Fibroblast of peridontal ligament (primary cell): ENCODE results near the gene RHOU.
"Not testable (repeated sequence)": the region's sequence is repeated elsewhere in the genome, so short reads cannot be mapped to it uniquely, and the experiment has no call there.

Experiments used
- DNase-seq: peaks from one replicate; pipeline ENCODE4 v3.0.0-alpha.2; 2010; ENCODE audit errors: extremely low read depth

RHOU gene

DNA sequence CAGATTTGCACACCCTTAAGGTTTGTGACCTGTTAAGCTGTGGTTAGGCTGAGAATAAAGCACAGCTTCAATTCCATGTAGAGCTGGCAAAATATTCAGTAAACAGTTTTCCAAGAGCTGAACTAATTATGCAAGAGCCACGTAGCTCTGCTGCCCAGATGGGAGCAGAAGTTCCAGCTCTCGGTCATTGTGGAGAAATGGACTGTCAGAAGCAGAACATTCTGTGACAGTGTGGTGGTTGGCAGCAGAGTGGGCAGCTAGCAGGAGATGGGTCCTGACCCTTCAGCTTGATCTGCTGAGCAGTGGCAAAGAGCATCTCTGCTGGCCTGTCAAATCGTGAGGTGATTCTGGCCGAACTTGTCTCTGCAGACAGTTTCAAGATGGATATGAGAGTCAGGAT lies 23.2 kb downstream of the RHOU start:
- DNase-seq: no peak

DNA sequence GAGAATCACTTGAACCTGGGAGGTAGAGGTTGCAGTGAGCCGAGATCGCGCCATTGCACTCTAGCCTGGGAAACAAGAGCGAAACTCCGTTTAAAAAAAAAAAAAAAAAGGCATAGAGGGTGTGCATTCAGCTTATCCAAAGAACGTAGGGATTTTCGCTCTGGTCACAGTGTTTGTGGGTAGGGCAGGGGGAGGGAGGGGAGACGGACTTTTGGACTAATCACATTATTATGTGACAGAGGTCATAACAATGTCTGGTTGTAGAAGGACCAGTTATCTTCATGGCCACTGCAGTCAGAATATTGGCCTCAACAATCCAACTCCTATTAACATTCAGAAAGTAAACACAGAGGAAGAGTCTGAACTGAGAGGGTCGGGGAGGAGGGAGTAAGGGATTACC lies 25.7 kb downstream of the RHOU start:
- DNase-seq: no peak

DNA sequence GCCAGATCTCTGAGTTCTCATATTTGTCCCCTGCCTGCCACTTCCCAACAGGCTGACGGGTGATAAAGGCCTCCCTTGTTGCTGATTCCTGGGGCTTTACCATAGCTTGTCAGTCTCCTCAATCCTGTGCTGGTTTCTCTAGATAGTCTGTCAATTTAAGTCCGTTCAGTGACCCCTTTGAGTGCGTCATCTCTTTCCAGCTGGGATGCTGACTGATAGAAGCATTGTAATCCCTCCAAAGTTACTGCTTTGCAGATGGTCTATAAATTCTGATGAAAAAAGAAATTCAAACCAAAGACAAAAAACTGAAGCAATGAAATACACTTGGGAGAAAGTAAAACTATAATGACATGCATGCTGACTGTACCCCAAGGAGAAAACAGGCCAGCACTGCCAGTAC lies 28.3 kb downstream of the RHOU start:
- DNase-seq: no peak

DNA sequence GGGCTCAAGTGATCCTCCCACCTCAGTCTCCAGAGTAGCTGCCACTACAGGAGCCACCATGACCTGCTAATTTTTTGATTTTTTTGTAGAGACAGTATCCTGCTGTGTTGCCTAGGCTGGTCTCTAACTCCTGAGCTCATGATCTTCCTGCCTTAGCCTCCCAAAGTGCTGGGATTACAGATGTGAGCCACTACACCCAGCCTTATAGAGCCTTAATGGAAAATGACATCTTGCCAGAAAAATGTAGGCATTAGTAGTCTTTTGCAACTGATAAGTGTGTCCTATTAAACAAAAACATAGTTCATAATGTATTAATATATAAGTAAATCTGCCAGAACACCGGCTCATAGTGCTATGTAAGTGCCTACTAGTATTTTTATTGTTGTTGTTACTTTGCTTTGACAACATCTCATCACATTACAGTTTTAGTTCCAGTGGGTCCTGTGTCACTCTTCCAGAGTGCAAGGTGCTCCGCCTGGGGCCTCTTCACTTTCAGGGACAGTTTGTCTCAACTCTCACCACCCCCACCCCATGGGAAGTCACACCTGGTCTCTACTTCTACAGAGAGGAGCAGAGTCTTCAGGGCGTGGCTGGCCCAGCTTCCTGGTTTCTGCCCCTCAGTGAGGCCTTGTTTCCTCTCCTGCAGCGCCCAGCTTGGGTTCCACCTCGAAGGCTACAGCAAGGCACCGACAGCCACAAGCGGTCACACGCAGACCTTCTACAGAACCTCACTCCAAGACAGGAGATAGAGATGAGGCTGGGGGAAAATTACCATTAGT lies 30.1 kb downstream of the RHOU start:
- no peak for DNase-seq

DNA sequence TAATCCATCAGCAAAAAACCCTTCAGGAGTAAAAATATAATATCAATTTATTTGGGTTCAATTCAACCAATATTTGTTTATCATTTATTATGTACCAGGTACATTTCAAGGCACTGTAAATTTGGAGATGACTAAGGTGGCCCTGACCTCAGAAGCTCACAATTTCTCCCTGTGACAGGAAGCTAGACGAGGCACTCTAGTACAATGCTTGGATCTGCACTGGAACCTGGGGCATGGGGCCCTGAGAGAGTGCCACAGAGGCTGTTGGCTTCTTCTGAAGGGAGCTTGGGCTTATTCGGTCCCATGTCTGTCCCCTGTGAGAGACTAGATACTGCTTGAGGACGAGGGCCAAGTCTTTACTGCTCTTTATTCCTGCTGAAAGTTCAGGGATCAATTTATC lies 31.5 kb downstream of the RHOU start:
- DNase-seq: no peak

DNA sequence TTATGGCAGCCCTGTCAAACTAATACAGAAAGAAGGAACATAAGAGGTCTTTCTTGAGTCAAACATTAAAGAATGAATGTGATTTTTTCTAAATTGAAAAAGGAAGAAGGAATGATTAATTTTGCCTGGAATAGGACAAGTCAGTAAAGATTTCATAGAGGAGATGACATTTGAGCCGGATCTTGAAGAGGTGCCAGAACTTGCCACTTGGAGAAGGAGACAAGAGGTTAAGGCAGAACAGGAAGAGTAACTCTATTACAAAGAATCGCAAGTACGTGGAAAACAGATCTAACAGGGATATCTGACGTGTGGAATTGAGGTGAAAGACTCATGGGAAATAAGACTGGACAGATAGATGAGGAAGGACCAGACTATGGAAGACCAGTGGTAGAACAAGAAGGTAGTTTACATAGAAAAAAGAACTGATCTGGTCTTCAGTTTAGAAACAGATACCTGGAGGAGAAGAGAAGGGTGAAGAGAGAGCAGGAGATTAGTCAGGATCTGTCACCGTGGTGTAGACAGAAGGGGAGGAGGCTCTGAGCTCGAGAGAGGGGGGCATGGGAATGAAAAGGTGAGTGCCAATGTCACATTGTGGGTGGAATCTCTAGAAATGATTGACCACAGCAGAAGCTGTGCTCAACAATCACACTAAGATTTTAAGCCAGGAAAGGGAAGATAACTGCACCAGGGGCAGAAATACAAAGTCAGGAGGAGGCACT lies 32.5 kb downstream of the RHOU start:
- DNase-seq: no peak

DNA sequence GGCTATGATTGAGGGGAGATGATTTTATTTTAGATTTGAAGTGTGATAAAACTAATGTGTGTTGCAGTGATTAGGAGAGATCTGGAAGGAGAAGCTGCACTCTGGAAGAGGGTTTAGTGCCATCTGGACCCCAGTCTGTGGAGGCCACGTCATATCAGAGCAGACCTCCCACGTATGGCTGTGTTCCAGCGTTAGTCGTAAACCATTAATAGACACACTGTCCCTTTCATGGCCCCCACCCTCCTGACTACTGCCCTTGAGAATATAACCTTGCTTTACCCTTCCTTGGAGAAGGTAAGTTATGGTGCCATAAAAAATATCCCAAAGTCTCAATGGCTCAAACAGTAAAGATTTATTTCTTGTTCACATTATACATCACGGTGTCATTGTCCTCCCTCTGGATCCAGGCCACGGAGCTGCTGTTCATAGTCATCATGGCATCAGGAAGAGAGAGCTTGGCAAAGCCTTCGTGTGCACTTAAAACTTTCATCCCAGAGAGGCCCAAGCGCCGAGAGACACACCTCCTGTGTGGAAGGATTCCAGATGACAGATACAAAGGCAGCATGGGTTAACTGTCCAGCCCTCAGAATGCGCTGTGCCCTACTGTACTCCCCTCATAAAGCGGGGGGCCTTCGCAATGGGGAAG lies 33.2 kb downstream of the RHOU start:
- no peak for DNase-seq

DNA sequence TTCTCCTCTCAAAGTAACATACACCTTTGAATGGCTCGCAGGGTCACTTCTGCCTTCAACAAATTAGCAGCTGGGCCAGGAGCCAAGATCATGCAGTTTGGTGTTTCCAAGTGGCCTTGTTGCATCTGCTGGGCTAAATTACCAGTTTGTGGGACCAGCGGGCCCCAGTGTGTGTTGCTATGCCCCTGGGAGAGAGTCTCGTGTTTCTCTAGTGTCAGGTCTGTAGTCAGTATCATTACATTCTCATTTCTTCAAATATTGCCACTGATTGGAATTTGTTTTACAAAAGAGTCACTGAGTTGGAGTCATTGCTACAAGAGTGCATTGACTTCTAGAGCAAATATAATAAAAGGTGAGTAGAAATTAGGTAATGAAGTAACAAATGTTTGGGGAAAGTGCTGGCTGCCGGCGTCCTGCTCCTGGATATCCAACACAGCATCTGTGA lies 35.5 kb downstream of the RHOU start:
- no peak for DNase-seq

DNA sequence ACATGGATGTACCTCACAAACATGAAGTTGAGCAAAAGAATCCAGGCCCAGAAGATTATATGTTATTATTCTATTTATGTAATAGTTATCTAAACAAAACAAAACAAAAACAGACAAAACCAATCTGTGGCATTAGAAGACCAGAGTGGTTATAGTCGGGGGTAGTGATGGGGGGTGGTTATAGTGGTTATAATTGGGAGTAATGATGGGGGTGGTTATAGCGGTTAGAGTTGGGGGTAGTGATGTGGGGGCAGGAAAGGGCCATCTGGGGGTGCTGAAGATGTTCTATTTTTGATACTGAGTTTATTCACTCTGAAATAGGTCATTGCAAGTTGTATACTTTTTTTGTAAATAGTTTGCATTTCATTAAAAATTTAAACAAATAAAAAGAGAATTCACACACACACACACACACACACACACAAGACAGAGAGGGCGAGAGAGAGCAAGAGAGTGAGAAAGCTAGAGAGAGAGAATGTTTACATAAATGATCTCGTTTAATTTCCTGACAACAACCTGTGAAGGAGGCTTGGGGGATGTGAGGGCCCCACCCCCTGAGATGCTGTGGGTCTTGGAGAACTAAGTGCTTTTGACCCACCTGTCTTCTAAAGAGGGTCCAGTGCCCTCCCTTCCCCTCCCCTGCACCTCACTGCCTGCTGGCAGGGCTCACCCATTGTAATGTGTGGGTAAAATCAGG lies 37.4 kb downstream of the RHOU start:
- DNase-seq: no peak

DNA sequence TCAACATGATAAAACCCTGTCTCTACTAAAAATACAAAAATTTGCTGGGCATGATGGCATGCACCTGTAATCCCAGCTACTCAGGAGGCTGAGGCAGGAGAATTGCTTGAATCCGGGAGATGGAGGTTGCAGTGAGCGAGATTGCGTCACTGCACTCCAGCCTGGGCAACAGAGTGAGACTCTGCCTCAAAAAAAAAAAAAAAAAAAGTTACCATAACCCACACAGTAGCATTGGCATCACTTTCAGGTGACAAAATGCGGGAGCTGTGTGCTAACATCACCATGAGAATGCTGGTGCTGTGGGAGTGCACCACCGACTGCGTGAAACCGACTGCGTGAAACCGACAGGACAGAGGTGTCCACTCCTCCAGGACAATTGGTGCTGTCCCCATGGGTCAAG lies 40.7 kb downstream of the RHOU start:
- DNase-seq: not testable (repeated sequence)

DNA sequence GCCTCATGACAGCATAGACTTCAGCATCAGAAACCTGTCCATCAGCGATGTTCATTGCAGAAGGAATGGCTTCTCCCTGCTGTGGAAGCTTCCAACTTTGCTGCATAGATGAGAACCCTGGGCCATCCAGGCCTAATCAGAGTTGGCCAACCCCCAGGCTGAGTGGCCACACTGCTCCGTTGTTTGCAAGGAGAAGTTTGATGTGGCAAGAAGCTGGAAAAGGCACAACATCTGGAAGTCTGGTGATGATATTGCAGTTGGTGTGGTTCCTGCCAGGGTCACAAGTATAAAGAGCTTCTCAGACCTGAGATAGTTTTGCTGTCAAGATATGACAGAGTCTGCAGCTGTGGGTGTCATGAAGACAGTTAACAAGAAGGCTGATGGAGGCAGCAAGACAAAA lies 41.2 kb downstream of the RHOU start:
- no peak for DNase-seq

DNA sequence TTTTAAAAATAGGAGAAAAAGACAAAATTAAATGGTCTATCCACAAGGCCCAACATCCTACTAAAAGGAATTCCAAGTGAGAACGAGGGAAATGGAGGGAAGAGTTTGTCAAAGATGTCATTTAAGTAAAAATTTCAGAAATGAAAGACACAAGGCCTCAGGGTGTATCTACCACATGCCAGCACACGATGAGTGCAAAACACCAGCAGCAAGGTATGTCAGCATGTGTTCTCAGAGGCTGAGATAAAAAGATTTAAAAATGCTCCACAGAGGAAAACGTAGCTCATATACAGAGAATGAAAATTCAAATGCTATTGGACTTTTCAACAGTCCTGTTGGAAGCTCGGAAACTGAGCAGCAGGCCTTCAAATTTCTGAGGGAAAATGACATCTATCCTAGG lies 42.0 kb downstream of the RHOU start:
- no peak for DNase-seq

DNA sequence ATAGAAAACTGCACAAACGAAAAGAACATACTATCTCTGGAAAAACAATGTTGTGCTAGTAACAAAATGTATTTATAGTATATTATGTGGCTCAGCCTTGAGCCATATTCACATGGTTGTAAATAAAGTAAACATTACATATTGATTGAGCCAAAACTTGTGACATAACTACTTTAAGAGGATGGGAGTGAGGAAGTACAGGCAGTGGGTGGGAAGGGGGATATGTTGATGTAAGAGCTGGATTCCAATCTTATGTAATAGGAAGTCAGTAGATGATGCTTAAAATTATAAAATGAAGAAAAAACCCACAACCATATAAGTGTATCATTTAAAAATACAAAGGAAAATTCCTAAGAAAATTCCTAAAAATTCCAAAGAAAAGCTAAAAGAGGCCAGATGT lies 42.7 kb downstream of the RHOU start:
- DNase-seq: no peak

DNA sequence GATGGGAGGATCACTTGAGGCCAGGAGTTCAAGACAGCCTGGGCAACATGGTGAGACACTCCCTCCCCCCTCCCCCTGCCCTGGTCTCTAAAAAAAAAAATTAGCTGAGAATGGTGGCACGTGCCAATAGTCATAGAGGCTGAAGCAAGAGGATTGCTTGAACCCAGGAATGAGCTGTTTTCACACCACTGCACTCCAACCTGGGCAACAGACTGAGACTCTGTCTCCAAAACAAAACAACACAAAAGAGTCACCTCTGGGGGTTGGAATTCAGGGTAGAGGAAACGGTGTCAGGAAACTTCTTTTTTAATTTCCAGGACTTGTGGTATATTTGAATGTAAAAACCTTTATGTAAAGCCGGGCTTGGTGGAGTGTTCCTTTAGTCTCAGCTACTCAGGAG lies 43.2 kb downstream of the RHOU start:
- no peak for DNase-seq

DNA sequence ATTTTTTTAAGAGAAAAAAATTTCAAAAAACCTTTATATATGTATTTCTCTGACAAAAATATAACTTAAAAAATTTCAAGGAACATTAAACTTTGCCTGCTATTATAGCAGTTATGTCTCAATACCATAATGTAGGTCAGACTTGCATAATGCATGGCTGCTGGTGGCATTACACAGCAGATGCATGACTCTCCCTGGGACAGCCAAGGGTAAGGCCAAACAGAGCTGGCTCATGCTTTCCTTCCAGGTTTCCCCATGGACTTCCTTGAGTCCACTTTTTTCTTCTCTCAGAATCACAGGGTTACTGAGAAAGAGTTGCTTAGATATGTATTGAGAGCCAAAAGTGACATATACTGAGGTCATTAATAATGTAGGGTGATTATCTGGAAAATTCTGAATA lies 43.7 kb downstream of the RHOU start:
- no peak for DNase-seq

DNA sequence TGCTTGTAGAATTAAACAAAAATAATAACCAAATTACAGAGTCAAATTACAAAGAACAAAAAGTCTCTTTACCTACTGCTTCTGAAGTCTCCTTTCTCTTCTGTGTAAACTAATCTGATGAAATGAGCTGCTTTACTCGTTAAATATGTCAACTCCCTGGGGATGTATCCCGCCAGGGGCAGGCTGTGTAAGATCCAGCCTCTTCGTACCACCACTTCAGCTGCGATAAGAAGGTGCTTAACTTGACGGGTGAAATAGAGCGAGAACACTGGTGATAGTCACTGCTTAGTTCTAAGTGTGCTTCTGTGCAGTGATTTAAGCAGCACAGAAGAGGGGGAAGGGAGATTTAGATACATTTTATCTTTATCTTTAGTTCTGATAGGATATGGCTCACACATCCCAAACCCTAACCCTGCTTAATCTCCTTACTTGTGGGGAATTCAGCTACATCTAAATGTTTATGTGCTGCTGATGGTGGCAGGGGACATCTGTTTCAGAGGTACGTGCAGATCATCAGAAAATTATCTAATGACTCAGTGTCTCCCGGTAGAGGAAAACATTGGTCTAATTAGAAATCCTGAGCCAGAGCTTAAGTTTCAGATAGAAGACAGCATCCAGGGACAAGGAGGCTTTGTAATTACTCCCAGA lies 46.0 kb downstream of the RHOU start:
- peak; percentile 1 for DNase-seq

DNA sequence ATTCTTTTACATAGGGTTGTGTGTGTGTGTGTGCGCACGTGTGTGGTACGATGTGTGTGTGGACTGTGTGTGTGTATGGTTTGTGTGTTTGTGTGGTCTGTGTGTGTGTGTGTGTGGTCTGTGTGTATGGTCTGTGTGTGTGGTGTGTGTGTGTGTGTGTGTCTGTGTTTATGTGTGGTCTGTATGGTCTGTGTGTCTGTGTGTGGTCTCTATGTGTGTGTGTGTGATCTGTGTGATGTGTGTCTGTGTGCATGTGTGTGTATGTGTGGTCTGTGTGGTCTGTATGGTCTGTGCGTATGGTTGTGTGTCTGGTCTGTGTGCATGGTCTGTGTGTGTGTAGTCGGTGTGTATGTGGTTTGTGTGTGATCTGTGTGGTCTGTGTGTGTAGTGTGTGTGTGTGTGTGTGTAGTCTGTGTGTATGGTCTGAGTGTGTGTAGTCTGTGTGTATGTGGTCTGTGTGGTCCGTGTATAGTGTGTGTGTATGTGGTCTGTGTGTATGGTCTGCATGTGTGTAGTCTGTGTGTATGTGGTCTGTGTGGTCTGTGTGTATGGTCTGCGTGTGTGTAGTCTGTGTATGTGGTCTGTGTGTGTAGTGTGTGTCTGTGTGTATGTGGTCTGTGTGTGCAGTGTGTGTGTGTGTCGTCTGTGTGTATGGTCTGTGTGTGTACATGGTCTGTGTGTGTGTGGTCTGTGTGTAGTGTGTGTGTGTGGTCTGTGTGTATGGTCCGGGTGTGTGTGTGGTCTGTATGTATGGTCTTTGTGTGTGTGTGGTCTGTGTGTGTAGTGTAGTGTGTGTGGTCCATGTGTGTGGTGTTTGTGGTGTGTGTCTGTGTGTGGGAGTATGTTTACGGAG lies 46.8 kb downstream of the RHOU start:
- no peak for DNase-seq

DNA sequence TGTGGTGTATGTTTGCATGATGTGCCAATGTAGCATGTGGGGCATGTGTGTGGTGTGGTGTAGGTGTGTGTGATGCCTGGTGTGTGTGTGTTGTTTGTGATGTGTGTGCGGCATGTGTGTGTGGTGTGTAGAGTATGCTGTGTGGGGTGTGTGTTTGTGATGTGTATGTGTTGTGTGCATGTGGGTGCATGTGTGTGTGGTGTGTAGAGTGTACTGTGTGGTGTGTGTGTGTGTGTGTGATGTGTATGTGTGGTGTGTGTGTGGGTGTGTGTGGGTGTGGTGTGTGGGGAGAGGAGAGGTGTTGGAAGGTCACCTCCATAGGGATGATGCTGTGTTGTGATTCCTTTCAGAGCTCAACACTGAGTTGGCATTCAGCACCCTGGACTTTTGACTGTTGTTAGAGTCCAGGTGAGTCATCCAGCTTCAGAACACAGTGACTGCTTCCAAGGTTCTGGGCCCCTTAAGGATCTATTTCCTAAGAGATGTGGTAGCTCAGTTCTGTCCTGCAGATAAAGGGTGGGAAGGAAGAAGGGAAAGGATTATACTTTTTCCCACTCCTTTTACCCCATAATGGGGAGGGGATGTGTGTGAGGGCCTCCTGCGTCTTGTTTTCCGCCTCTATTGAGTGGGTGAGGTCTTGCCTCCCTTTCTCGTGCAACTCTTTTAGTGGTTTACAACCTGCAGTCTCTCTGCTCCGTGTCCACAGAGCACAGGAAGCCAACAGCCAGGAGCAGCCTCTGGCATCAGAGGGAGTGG lies 47.6 kb downstream of the RHOU start:
- DNase-seq: no peak

DNA sequence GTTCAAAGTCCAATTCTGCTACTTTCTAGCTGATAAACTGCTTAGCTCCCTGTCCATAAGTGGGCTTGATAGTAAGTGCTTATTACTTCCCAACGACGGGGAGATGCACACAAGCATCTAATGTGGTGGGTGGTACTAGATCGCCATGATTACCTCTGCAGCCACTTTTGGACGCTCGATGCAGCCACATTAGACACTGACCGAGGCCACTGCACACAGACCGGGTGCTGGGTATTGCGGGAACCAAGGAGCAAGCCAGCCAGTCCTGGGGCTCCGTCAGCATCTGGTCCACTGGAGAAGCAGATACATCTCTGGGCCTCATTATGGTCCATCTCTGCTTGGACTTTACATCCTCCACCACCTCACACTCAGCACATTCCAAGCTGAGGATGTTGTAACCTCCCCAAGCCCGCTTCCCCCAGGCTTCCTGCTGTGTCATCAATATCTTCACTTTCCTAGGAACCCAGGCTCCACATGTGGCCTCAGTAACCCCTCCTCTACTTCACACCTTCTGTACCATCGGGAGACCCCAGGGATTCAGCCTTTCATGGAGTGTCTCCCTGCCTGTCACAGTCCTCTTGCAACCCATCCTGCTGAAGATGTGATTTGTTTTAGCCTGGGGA lies 48.2 kb downstream of the RHOU start:
- DNase-seq: no peak

DNA sequence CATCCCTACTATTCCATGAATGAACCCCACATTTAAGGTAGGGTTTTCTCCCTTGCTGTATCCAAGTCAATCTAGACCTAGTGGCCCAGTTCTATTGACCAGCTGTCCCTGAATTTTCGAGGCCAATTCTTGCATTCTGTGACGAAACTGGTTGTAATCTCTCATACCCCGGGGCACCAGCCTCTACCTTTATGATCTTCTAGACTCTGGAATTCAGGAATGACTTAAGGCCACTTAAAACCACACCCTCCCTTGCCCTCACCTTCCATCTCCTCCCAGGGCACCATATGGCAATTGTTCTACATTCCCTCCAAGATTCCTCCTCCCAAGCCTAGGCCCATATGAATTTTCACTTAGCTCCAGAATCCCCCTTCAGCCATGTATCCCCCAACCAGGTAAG lies 48.9 kb downstream of the RHOU start:
- DNase-seq: no peak
